ENCODE measurements around the gene DNAH9.

Gene DNAH9, protein sequence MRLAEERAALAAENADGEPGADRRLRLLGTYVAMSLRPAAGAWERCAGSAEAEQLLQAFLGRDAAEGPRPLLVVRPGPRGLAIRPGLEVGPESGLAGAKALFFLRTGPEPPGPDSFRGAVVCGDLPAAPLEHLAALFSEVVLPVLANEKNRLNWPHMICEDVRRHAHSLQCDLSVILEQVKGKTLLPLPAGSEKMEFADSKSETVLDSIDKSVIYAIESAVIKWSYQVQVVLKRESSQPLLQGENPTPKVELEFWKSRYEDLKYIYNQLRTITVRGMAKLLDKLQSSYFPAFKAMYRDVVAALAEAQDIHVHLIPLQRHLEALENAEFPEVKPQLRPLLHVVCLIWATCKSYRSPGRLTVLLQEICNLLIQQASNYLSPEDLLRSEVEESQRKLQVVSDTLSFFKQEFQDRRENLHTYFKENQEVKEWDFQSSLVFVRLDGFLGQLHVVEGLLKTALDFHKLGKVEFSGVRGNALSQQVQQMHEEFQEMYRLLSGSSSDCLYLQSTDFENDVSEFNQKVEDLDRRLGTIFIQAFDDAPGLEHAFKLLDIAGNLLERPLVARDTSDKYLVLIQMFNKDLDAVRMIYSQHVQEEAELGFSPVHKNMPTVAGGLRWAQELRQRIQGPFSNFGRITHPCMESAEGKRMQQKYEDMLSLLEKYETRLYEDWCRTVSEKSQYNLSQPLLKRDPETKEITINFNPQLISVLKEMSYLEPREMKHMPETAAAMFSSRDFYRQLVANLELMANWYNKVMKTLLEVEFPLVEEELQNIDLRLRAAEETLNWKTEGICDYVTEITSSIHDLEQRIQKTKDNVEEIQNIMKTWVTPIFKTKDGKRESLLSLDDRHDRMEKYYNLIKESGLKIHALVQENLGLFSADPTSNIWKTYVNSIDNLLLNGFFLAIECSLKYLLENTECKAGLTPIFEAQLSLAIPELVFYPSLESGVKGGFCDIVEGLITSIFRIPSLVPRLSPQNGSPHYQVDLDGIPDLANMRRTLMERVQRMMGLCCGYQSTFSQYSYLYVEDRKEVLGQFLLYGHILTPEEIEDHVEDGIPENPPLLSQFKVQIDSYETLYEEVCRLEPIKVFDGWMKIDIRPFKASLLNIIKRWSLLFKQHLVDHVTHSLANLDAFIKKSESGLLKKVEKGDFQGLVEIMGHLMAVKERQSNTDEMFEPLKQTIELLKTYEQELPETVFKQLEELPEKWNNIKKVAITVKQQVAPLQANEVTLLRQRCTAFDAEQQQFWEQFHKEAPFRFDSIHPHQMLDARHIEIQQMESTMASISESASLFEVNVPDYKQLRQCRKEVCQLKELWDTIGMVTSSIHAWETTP (N-terminal part only)

DNA sequence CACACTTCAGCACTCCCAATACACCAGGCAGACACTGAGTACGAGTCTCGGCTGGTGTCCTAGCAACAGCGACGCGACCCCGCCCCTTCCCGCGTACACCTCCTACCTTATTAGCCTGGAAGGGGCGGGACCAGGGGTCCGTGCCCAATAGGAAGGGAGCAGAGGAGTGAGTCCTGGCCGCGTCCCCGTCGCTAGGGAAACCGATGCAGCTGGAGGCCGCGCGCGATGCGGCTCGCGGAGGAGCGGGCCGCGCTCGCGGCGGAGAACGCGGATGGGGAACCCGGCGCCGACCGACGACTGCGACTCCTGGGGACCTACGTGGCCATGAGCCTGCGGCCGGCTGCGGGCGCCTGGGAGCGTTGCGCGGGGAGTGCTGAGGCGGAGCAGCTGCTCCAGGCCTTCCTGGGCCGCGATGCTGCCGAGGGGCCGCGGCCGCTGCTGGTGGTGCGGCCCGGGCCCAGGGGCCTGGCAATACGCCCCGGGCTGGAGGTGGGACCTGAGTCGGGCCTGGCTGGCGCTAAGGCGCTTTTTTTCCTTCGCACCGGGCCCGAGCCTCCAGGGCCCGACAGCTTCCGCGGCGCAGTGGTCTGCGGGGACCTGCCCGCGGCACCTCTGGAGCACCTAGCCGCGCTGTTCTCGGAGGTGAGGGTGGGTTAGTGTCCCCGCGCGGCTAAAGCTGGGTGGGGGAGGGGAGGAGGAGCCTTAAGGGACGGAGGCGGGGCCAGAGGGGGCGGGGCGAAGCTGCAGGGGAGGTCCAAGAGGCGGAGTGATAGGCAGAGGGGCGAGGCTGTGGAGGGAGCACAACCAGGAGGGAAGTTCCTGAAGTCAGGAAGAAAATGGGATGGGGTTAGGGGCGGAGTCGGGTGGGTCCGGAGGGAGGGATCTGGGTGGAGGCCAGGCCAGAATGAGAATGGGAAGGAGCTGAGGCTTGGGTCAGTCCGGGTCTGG lies at the start of gene DNAH9:
Gene DNAH9 (plus strand): TSS at position 197 of the 948 bp plus-strand sequence. CDS start 29 bp downstream, at position 226.
- no peak for DNase-seq (ENCODE audit: low spot score)

DNA sequence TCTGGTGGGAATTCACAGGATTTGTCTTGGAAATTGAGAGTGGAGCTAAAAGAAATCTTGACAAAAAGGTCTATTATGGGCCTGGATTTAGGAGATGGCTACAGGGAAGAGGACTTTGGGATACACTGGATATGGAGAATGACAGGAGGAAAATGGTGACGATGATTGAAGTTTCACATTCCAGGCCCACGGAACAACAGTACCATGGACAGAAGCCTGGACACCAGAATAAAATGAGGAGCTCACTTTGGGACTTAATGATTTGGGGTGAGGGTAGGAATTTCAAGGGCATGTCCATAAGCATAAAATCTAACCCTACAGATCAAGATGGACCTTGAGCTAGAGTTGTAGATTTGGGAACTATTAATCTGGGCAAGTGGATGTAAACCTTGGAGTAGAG lies 47.8 kb upstream of the DNAH9 start:
- DNase-seq (ENCODE audit: low spot score), result no peak

DNA sequence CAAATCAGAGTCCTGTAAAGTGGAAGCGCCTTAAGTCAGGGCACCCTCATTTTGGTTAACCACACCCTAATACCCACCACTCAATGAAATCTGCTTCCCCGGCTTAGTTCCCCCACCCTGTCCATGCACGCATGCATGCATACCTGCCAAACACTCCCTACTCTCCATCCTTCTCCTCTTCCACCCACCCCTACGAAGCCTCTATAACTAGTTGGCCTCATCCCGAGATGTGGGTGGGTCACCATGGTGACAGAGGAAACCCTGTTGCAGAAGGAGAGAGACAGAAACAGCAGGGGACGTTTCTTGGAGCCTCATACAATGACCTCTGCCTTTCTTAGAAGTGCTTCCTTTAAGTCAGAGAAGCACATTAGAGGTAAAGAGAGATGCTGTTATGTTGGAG lies 46.8 kb upstream of the DNAH9 start:
- DNase-seq (ENCODE audit: low spot score), result no peak

DNA sequence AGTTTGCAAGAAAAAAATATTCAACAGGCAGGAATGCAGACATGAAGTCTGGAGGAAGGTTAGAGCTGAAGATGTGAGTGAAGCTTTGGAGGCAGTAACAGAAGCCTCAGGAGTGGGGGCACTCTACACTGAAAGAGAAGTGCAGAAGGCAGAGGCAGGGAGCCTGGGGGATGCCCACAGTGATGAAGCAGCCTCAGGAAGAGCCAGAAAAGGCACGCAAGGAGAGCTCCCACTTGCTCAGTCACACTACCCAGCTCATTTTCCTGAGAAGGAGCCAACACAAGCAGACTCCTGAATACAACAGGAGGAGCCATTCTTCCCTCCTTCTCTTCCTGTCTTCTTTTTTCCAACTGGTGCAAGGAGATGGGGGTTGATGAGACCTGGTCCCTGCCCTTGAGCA lies 45.1 kb upstream of the DNAH9 start:
- no peak for DNase-seq (ENCODE audit: low spot score)

DNA sequence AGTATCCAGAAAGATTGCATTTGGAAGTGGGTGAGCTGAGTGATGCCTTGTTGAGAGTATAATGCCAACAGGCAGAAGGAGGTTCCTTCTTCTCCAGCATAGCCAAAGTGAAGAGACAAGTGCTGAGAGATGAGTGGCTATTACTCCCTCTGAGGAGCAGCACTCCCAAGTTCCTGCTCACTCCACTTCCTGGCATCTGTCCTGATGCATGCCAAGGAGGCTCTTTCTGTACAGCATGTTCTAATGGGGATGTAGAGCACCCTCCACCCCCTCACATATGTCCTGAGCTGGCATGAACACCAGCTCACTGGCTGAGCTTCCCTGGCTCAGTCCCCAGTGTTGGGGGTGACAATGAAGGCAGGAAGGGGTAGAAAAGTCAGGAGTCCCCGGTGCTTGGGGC lies 44.2 kb upstream of the DNAH9 start:
- DNase-seq (ENCODE audit: low spot score), result no peak

DNA sequence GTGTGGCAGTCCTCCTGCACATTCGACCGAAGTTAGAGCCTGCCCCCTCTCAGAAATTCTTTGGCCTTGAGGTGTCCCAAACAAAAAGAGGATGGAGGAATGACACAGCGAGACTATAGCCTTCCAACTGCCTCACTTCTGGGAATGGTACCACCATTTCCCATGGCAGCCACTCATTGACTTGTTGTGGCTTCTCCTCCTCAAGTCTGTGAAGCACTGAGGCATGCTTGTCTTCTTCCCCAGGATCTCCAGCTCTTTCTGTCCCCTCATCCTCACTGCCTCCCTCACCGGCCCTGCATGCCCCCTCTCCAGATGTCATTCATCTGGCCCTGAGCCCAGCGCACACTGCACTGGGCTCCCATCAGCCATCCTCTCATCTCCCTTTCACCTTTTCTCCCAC lies 43.7 kb upstream of the DNAH9 start:
- DNase-seq (ENCODE audit: low spot score), result no peak

DNA sequence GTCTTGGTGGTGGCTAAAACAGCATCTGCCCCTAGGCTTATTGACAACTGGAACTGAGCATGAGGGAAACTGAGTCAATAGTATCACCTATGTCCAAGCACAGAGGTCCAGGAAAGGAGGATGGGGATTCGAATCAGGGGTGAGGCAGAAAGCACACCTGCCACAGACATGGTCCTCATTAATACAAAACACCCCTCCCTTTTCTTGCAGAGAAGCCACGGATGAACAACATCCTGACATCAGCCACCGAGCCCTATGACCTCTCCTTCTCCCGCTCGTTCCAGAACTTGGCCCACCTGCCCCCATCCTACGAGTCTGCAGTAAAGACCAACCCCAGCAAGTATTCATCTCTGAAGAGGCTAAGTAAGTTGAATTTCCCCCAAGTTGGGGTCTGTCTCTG lies 42.7 kb upstream of the DNAH9 start:
- no peak for DNase-seq (ENCODE audit: low spot score)

DNA sequence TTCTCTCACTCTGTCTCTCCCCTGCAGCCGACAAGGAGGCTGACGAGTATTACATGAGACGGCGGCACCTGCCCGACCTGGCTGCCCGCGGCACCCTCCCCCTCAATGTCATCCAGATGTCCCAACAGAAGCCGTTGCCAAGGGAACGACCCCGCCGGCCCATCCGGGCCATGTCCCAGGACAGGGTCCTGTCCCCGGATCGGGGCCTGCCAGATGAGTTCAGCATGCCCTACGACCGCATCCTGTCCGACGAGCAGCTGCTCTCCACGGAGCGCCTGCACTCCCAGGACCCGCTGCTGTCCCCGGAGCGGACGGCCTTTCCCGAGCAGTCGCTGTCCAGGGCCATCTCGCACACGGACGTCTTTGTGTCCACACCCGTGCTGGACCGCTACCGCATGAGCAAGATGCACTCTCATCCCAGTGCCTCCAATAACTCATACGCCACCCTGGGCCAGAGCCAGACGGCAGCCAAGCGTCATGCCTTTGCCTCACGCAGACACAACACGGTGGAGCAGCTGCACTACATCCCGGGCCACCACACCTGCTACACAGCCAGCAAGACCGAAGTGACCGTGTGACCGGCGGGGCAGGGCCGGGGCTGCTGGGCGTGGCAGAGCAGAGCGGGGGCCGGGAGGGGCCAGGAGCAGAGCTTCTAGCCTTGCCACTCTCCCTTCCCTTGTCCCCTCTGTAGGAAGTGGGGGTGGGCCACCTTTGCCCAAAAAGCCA lies 40.4 kb upstream of the DNAH9 start:
- DNase-seq (ENCODE audit: low spot score), result no peak

DNA sequence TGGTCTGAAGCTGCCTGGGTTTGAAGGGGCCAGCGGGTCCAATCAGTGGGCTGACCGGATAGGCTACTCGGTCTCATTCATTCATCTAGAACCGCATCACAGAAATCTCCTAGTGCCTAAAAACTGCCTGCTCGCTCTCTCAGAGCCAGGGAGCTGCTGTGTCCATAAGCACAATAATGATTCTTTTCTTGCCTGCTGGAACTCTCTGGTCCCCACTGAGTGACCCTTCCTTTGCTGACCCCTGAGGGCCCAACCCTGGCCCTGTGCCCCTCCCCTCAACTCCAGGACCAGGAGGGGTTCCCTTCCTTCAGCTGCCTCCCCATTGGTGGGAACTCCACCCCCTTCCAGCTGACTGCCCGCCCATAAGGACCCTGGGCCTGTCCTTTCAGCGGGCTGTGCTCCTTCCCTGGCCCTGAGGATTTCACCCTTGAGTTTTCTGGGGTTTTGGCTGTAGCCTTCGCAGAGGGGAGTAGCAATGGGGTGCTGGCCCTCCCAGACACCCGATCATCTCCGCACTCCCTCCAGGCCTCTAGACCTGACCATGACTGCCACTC lies 39.5 kb upstream of the DNAH9 start:
- no peak for DNase-seq (ENCODE audit: low spot score)

DNA sequence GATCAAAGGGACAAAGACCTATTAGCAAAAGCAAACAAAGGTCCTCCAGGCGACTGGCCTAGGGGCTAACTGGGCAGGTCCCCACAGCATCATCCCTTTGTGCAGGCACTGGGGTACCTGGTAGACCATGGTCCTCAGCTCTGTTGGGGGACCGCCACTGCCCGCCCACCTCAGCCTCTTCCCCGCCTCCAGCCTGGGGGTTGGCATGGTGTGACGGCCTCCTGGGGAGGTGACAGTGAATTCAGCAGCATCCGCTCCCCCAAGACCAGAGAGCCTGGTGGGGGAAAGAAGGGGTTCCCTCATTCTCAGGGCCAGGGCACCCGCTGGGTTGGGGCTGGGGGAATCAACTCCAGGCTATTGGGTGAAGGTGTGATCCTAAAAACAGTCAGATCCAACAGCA lies 38.7 kb upstream of the DNAH9 start:
- no peak for DNase-seq (ENCODE audit: low spot score)

DNA sequence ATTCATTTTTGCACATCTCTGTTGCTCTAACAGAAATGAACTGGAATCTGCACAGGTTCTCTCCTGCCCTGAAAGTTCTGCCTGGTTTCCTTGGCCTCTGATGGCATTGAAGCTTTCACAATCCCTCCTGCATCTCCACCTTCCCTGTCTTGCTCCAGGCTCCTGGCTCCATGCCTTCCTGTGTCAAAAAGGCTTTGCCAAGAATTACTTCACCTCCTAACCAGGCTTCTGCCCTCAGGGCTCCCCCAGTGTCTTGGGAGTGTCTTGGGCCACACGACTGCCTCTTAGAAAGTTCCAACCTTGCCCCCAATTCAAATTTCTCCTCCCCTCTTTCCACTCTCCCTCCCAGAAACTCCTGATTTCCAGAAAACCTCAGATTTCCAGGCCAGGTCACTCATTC lies 37.0 kb upstream of the DNAH9 start:
- DNase-seq (ENCODE audit: low spot score), result no peak

DNA sequence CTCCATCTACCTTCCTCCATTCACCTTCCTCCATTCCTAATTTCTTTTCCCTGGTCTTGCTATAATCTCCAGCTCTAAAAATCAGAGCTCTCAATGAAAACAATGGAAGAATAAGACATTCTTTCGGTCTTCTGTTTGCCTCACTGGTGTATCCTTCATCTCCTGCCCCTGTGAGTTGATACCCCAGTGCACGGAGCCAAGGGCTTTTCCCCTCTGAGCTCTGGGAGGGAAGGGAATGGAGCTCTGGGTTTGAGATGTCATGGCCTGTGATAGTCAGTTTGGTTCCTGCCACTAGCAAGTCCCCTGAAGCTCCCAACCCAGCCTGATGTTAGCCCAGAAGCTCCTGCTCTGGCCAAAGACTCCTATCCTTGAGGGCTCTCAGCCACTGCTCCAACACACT lies 36.6 kb upstream of the DNAH9 start:
- DNase-seq (ENCODE audit: low spot score), result no peak

DNA sequence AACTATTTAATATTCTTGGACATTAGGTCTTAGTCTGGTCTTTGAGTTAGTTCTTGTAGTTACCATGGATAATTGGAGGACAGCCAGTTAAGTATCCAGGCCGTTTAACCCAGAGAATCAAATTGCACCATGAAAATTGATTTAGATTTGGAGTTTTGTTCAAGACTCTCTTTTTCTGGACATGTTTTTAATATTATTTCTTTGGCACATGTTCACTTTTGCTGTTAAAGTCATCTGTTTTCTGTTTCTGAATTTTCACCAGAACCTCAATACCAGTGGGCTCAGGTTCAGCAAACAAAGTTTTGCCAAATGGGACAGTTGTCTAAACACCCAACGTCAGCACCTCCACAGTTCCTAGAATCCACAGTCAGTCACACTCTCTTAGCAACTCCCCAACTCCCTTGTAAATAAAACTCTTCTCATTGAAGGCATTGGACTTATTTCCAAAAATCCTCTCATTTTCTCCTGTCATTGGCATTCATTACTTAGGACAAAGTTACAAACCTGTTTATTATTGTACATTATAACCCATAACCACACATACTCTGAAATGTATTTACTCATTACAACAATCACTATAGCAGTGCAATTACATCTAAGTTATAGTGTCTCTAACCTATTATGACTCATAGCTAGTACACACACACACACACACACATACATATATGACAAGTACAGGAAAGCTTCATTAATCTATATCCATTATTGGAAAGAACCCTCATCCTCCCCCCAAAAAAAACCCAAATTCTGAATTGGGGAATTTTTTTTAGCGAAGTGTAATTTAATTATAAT lies 33.5 kb upstream of the DNAH9 start:
- DNase-seq (ENCODE audit: low spot score), result no peak

DNA sequence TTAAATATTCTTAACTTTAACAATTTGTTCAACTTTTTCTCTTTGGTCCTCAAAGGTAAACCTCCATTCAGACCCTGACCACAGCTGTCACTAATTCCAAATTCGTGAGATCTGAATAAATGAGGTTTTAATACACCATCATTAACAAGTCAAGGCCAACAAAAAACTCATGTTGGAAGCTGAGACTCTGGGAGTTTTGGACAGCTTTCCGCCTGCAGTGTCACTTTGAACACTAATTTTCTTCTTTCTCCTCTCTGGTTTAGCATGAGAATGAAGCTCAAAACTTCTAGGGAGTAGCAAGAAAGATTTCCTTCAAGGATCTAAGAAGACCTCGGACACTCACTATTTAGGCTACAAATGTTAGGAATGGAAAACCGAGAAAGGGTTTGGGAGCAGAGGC lies 32.7 kb upstream of the DNAH9 start:
- DNase-seq (ENCODE audit: low spot score), result no peak

DNA sequence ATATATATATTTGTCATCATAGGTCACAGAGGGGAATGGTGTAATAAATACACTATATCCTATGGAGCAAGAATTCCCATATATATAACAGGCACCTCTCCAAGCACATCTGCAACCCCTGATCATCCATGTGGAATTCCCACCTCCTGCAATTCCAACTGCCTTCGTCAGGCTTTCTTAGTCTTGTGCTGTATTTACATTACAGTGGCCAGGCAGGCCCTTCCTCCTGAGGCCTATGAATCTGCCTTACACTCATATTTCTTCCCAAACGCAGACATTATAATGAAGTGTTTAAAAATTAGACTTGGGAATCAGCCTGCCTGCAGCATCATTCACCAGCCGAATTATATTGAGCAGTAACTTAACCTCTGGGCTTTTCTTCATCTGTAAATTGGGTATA lies 19.3 kb upstream of the DNAH9 start:
- no peak for DNase-seq (ENCODE audit: low spot score)

DNA sequence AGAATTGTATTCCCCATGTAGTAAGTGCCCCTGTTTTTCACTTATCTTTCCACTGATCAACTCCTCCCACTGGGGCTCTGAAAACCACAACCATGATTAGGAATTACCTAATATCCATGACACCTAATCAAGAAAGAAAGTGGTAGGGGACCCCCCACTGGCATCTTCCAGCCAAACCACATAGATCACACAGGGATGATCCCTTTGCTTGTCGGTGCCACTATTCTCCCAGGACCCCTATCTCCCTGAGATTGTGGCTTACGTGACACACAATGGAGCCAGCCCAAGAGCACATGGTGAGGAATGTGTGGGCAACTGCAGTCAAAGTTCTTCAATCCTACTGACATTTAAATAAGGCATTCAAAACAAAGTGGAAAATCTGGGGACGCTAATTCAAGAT lies 17.6 kb upstream of the DNAH9 start:
- DNase-seq (ENCODE audit: low spot score), result no peak

DNA sequence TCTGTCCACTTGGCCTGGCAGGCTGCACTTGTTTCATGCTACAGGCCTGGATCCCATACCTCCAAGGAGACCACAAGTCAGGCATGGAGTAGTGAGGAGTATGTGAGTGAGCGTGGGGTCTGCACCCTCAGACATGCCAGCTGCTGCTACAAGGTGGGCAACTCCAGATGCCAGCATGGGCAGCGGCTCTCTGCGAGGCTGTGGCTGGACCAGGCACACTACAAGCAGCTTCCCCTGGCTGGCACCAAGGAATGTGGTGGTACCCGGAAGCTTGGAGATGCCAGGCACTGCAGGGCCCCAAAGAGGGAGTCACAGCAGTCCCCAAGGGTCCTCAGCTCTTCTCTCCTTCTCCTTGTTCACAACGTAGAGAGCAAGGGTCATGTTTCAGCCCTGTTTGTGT lies 16.1 kb upstream of the DNAH9 start:
- DNase-seq (ENCODE audit: low spot score), result no peak

DNA sequence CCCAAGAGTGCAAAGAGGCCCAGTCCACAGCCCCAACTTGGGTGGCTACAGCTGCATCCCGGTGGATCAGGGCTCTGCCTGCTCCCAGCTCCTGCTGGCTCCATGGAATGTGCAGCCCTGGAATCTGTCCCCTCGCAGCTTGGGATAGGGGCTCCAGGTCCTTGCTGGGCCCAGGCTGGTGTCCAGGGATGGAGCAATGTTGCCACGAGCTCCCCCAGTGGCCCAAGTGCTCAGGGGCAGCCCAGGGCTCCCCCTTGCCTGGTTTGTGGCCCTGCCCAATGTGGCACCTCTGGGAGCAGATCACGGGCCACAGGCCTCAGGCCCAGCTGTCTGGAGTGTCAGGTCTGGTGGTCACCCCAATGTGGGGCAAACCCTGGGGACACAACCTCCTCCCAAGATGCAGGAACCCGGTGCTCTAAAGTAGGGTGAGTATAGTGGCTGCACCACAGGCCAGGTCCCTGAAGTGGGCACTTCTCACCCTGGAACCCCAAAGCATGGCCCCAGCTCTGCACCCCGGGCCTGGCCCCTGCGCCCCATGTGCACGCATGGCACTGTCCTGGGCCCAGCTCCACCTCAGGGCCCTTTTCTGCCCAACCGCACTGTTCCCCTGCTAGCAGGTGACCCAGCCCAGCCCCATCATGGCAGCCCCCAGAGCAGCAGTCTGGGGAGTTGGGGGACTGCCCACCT lies 14.8 kb upstream of the DNAH9 start:
- DNase-seq (ENCODE audit: low spot score), result no peak

DNA sequence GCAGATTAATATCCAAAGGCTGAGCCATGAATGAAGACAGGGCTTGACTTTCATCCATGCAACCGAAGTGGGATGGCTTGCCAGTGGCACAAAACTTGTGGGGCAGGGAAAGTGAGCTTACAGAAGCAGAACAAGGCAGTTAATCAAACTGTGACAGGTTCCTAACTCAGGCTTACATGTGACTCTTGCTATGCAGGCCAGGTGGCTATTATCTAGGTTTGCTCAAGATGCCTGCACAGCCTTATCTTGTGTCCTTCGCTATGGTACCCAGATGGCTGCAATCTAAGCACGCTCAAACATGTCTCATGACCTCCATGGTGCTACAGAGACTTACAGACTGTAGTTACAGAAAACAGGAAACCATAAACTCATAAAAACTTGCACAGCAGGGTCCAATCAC lies 8.6 kb upstream of the DNAH9 start:
- no peak for DNase-seq (ENCODE audit: low spot score)
